PFSK-1 (cell line): Measurements from ENCODE around the gene MYCT1.

Experiments used
- POLR2AphosphoS5 ChIP-seq: IDR thresholded peaks from 2 replicates; pipeline ENCODE4 v1.6.1; 2012; ENCODE audit warnings: low read depth, mild to moderate bottlenecking, control low read depth, low read length, moderate library complexity
- REST ChIP-seq, 2 experiments: IDR thresholded peaks; 2 replicates each; pipeline versions ENCODE4 v1.6.1 to v1.8.0; 2011 to 2012; ENCODE audit warnings: low read depth in 2 of 2, low read length in 2 of 2, control low read depth in 1 of 2, inconsistent platforms in 1 of 2, mild to moderate bottlenecking in 1 of 2, moderate library complexity in 1 of 2; ENCODE audit not compliant: insufficient read depth in 1 of 2

- no peak for TF ChIP-seq REST (IDR thresholded peaks at IDR 0.05; ENCODE audit: insufficient read depth in 1 of 2, low read depth in 2 of 2, low read length in 2 of 2)
- TF ChIP-seq POLR2AphosphoS5: no peak
Observed at GRCh38 chr6:152720974-152721373, 23.3 kb downstream of the MYCT1 start.
